ENCODE data around the gene ZSWIM3. TPM values are rescaled to one million over a fixed set of nuclear protein-coding genes. Genes with fewer than 3 reads are reported as not detected.
A peak's percentile ranks its signal among the peaks of the same experiment; 100 is the strongest.
"Not testable (repeated sequence)": the region's sequence is repeated elsewhere in the genome, so short reads cannot be mapped to it uniquely, and the experiment has no call there.

The ZSWIM3 gene
- total and polyA plus RNA-seq, 3 donors from 2014 or later = 8.0 to 12.8 (median 9.3) TPM

GRCh38 chr20:45826381-45827019, 30.9 kb upstream of the ZSWIM3 start:
- peak; percentile 60 for DNase-seq
- peak overlapping the region in 1 of 2 donors; percentile 9 for H3K27ac ChIP-seq
- H3K27me3 ChIP-seq = no peaks in the 10 kb centered on the region
- no peak for TF ChIP-seq POLR2A (IDR thresholded peaks at IDR 0.05)
- no peak for TF ChIP-seq CTCF (IDR thresholded peaks at IDR 0.05)
- no peaks in the 10 kb centered on the region for H3K9me3 ChIP-seq
- no peak overlapping the region for H3K4me3 ChIP-seq
- intact Hi-C loops (cut with DNase I; ENCODE audit: low total_unique reads) = no loop called here
- no peaks in the 10 kb centered on the region for H3K36me3 ChIP-seq (ENCODE audit: low read depth, missing control alignments)
- 59 to 69% methylated on average over 6 of the region's 6 CpGs for whole genome bisulfite sequencing, 2 donors
- peaks cover 27% of the 10 kb centered on the region for H3K4me1 ChIP-seq

- 88 to 91% methylated on average over 7 to 8 of the region's 8 CpGs for WGBS, 2 donors
- Histone ChIP-seq H3K9me3 (no peaks in the 10 kb centered on the region), H3K36me3 (ENCODE audit: low read depth, missing control alignments) (no peaks in the 10 kb centered on the region), H3K4me1 (peaks cover 27% of the 10 kb centered on the region), H3K27ac (peak within 1 kb of the TSS in 1 of 2 donors; percentile 9), H3K4me3 (no peak within 1 kb of the TSS), H3K27me3 (no peaks in the 10 kb centered on the region)
- no peak for DNase-seq
- no peak for TF ChIP-seq CTCF (IDR thresholded peaks at IDR 0.05)
- no peak for TF ChIP-seq POLR2A (IDR thresholded peaks at IDR 0.05)
- intact Hi-C loops (cut with DNase I; ENCODE audit: low total_unique reads) = no loop called here
Observed at GRCh38 chr20:45827030-45827652, 30.3 kb upstream of the ZSWIM3 start, which contains the start of gene TNNC2. Gene TNNC2, minus strand, starts transcription at chr20:45827312. Its CDS starts 64 bp downstream, at chr20:45827248.

- intact Hi-C loops (cut with DNase I; ENCODE audit: low total_unique reads) = no loop called here
- TF ChIP-seq POLR2A (IDR thresholded peaks at IDR 0.05) = no peak
- no peak for TF ChIP-seq CTCF (IDR thresholded peaks at IDR 0.05)
- no peaks in the 10 kb centered on the region for H3K9me3 ChIP-seq
- no peak overlapping the region for H3K4me3 ChIP-seq
- no peaks in the 10 kb centered on the region for H3K36me3 ChIP-seq (ENCODE audit: low read depth, missing control alignments)
- 69 to 94% methylated on average over 4 to 6 of the region's 6 CpGs for WGBS, 2 donors
- DNase-seq = no peak
- H3K27ac ChIP-seq = no peak overlapping the region
- H3K4me1 ChIP-seq = peaks cover 30% of the 10 kb centered on the region
- H3K27me3 ChIP-seq = no peaks in the 10 kb centered on the region
Observed at GRCh38 chr20:45827712-45828111, 29.7 kb upstream of the ZSWIM3 start.

- DNase-seq = no peak
- 45 to 50% methylated on average over 2 of the region's 2 CpGs for WGBS, 2 donors
- intact Hi-C loops (cut with DNase I; ENCODE audit: low total_unique reads) = no loop called here
- Histone ChIP-seq H3K36me3 (ENCODE audit: low read depth, missing control alignments) (no peaks in the 10 kb centered on the region), H3K27ac (no peak overlapping the region), H3K27me3 (no peaks in the 10 kb centered on the region), H3K4me1 (peaks cover 33% of the 10 kb centered on the region), H3K9me3 (no peaks in the 10 kb centered on the region), H3K4me3 (no peak overlapping the region)
- TF ChIP-seq POLR2A (IDR thresholded peaks at IDR 0.05) = no peak
- no peak for TF ChIP-seq CTCF (IDR thresholded peaks at IDR 0.05)
Observed at GRCh38 chr20:45828589-45828988, 28.8 kb upstream of the ZSWIM3 start.

- H3K4me3 ChIP-seq; H3K9me3 ChIP-seq; H3K36me3 ChIP-seq (ENCODE audit: low read depth, missing control alignments); H3K27ac ChIP-seq; H3K27me3 ChIP-seq; intact Hi-C loops (cut with DNase I; ENCODE audit: low total_unique reads); DNase-seq: not testable (repeated sequence)
- peaks cover 28% of the 10 kb centered on the region for H3K4me1 ChIP-seq
- 88 to 91% methylated on average over 4 of the region's 4 CpGs for WGBS, 2 donors
Observed at GRCh38 chr20:45829673-45830106, 27.7 kb upstream of the ZSWIM3 start.

Measured in testis (tissue), 3 donors.